Transverse colon (tissue), 4 donors: Measurements from ENCODE around the gene FMNL2.
A peak's percentile ranks its signal among the peaks of the same experiment; 100 is the strongest.

ENCODE experiments used
- CTCF ChIP-seq, 5 experiments: fragments of 200-600 bp in 3 of 5; fragments of 450-650 bp in 2 of 5; sonication (generic) in 3 of 5; IDR thresholded peaks; 1 replicate in 2 of 5; 2 replicates in 3 of 5; pipeline ENCODE4 v1.5.1; 2016 to 2017; ENCODE audit warnings: antibody characterized with exemption in 5 of 5, inconsistent platforms in 3 of 5, mild to moderate bottlenecking in 2 of 5, moderate library complexity in 1 of 5
- EP300 ChIP-seq: sonication (generic); formaldehyde crosslinking; IDR thresholded peaks from one replicate; pipeline ENCODE4 v1.6.1; 2017; ENCODE audit warnings: antibody characterized with exemption, low read depth
- POLR2A ChIP-seq: fragments of 450-650 bp; IDR thresholded peaks from one replicate; pipeline ENCODE4 v1.6.1; 2016; ENCODE audit warnings: antibody characterized with exemption, mild to moderate bottlenecking, moderate library complexity
- POLR2AphosphoS5 ChIP-seq, 3 donors: sonication (generic); formaldehyde crosslinking; IDR thresholded peaks; one replicate each; pipeline ENCODE4 v1.6.1; 2016; ENCODE audit warnings: antibody characterized with exemption in 3 of 3

DNA sequence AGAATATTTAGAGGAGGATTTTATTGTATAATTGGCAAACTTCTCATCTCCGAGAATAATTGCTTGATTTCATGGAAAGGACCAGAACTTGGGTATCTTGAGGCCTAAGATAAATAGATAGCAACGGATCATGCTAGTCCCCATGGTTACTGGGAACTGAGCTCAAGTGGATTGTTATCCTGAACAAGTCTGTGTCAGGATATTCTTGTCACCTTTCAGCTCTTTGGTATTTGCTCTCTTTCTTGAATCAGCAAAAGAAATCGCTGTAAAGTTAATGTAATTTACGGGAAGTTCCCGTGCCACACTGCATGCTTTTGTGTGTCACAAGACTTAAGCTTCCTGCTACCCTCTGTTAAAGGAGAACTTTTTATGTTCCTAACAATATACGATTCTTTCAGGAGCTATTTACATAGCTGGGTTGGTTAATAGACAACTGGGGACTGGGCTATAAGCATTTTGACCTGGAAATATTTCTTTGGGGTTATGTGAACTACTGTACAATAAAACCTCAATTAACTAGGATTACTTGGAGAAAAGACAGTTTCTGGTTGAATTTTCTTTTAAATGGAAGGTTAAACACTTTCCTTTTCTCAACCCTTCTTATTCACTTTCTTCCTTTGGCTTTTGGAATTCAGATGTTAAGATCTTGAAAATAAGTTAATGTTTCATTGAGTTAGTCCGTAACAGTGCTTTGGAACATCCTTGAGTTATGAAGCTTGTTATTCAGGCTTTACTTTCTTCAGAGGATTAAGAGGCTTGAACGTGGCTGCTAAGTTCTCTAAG, 151.2 kb downstream of the FMNL2 start:
- TF ChIP-seq CTCF (IDR thresholded peaks at IDR 0.05): no peak
- peak in 2 of 3 donors; percentile 19 to 48 for TF ChIP-seq POLR2AphosphoS5 (IDR thresholded peaks at IDR 0.05)
- no peak for TF ChIP-seq POLR2A
- TF ChIP-seq EP300: no peak
